Activated naive CD4-positive, alpha-beta T cell treated with anti-CD3 and anti-CD28 coated beads, Interleukin-2, amount 10 ng/mL, durations not matched to agents 7 days and 5 days (primary cell): ENCODE results near the gene VTN.

ENCODE experiments used
- CTCF ChIA-PET: fragments of 350-600 bp; sonication (Branson Sonifier 250); formaldehyde crosslinking; loops from one replicate; lab custom pipeline; 2021; ENCODE audit warnings: antibody characterized with exemption; lab: Charles Lee
- DNase-seq: peaks from one replicate; pipeline ENCODE4 v3.0.0-alpha.2; 2020
- H3K27ac Mint-ChIP-seq: one replicate; pipeline ENCODE4 v1.8.0; 2021; ENCODE audit warnings: mild to moderate bottlenecking, moderate library complexity, mixed read lengths
- H3K27me3 Mint-ChIP-seq: one replicate; pipeline ENCODE4 v1.8.0; 2021; ENCODE audit warnings: mild to moderate bottlenecking, mixed read lengths
- H3K36me3 Mint-ChIP-seq: one replicate; pipeline ENCODE4 v1.8.0; 2021; ENCODE audit warnings: mixed read lengths
- H3K4me1 Mint-ChIP-seq: one replicate; pipeline ENCODE4 v1.8.0; 2021; ENCODE audit warnings: mixed read lengths
- H3K4me3 Mint-ChIP-seq: one replicate; pipeline ENCODE4 v1.8.0; 2021; ENCODE audit warnings: mild to moderate bottlenecking, moderate library complexity, mixed read lengths
- H3K9me3 Mint-ChIP-seq: one replicate; pipeline ENCODE4 v1.8.0; 2021; ENCODE audit warnings: mixed read lengths

The VTN gene

DNA sequence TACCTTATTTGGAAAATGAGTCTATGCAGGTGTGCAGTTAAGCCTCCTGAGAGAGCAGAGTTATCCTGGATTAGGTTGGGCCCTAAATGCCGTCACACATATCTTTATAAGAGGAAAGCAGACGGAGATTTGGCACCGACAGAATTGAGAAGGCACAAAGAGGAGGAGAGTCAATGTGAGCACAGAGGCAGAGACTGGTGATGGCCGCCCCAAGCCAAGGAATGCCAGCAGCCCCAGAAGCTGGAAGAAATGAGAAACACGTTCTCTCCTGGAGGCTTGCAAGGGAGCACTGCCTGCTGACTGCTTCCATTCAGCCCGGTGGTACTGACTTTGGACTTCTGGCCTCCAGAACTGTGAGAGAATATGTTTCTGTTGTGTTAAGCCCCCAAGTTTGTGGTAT lies 32.7 kb upstream of the VTN start:
- Mint-ChIP-seq H3K9me3 (no peaks in the 10 kb centered on the region), H3K36me3 (no peaks in the 10 kb centered on the region)

DNA sequence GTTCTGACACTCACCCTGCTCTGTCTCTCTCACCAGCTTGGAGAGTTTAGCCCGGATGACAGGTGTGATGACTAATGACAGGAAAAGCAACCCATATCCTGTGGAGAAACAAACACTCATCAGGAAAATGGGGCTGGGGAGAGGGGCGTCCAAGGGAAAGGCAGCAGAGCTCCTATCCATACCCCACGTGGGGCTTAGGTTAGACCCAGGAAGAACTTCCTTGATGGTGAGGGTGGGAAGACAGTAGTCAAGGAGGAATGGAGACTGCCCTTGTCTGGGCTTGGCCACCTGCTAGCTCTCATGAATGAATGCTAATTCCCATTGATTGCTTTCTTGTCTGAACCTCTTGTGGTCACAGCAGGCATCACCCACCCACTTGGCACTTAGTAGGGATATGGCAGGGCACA lies 32.1 kb upstream of the VTN start:
- Mint-ChIP-seq H3K27ac (no peak overlapping the region), H3K4me3 (no peak overlapping the region), H3K36me3 (no peaks in the 10 kb centered on the region), H3K27me3 (peaks cover 24% of the 10 kb centered on the region), H3K9me3 (no peaks in the 10 kb centered on the region), H3K4me1 (peaks cover 12% of the 10 kb centered on the region)
- DNase-seq = no peak
- CTCF ChIA-PET = interaction anchor here (0.9 to 1.2 kb wide), 2 partner anchors 14 to 19 kb away, joined by 3 to 6 read pairs; no protein-coding TSS in a partner anchor

More for the DNA sequence above, 32.7 kb upstream of the VTN start:
- H3K4me3 Mint-ChIP-seq = no peak overlapping the region
- CTCF ChIA-PET = interaction anchor here (0.9 kb wide), 1 partner anchor 19 kb away, joined by 3 read pairs; no protein-coding TSS in a partner anchor
- H3K27me3 Mint-ChIP-seq = peaks cover 30% of the 10 kb centered on the region
- DNase-seq = no peak
- no peak overlapping the region for H3K27ac Mint-ChIP-seq
- H3K4me1 Mint-ChIP-seq = peaks cover 12% of the 10 kb centered on the region

DNA sequence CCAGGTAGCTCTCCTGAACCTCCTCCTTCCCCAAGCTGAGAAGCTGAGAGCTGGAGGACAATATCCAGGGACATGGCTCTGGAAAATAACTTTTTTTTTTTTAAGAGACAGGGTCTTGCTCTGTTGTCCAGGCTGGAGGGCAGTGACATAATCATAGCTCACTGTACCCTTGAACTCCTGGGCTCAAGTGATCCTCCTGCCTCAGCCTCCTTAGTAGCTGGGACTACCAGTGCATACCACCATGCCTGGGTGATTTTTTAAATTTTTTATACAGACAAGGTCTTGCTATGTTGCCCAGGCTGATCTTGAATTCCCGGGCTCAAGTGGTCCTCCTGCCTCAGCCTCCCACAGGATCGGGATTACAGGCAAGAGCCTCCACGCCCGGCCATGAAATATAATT lies 29.7 kb upstream of the VTN start:
- Mint-ChIP-seq H3K9me3 (no peaks in the 10 kb centered on the region), H3K4me3 (no peak overlapping the region), H3K27ac (no peak overlapping the region), H3K27me3 (peaks cover 6% of the 10 kb centered on the region), H3K4me1 (peaks cover 4% of the 10 kb centered on the region), H3K36me3 (peaks cover 3% of the 10 kb centered on the region)
- CTCF ChIA-PET = interaction anchor here (2.0 kb wide), 1 partner anchor 16 kb away, joined by 5 read pairs; no protein-coding TSS in a partner anchor
- no peak for DNase-seq

DNA sequence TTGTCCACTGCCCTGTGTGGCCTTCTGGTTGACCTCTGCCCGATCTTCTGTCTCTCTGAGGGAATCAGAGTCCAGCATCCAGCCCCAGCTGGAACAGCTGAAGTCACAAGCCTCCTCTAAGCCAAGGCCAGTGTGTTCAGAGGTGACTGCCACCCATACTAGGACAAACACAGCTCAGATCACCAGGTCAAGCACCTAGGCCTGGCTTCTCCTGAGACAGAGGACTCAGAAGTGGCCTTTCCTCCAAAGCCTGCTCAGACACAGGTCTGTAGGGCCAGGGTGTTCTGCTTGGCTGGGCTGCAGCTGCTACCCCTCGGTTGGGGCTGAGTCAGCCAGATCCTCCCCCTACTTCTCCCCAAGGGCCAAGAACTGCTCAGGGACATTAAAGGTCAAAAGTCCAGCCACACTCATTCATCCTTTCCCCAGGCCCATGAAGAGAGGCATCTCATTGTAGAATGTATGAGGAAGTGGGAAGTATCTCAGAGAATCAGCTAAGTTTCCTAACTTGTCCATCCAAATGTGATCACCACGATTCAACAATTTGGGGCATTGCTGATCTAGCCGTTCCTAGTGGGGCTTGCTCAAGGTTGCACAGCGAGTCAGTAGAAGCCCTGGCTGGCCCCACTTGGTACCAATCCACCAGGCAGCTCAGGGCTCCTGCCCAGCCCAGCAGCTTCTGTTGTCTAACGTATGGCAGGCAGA lies 28.3 kb upstream of the VTN start:
- Mint-ChIP-seq H3K27me3 (no peaks in the 10 kb centered on the region), H3K36me3 (peaks cover 8% of the 10 kb centered on the region), H3K9me3 (no peaks in the 10 kb centered on the region), H3K27ac (no peak overlapping the region), H3K4me3 (no peak overlapping the region), H3K4me1 (peaks cover 4% of the 10 kb centered on the region)
- DNase-seq = no peak
- CTCF ChIA-PET = interaction anchor here (1.2 to 2.0 kb wide), 2 partner anchors 18 to 96 kb away, joined by 3 to 5 read pairs; no protein-coding TSS in a partner anchor

DNA sequence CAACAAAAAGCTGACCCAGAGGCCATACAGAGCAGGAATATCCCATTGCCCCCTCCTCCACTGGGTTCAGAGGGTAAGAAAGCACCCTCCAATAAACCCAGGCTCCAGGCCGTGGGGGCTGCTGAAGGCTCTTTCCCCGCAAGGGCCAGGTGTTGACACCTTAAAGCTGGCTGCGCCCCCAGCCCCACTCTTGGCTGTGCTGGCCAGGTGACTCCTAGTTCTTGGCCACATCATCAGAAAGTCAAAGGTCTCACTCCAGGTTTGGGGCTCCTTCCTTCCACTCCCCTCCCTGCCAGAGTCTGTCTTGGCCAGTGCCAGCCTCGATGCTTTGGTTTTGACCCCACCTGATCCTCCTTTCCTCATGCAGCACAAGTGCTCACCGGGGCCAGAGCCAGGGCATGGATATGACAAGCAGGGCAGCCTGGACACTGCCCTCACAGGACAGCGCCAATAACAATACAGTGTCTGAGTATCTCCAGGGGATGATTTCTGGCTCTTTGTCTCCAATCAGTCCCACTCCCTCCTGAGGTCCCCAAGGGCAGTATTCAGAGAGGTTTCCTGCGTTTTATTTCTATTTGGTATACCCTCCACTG lies 27.7 kb upstream of the VTN start:
- Mint-ChIP-seq H3K4me3 (no peak overlapping the region), H3K9me3 (no peaks in the 10 kb centered on the region), H3K36me3 (peaks cover 8% of the 10 kb centered on the region), H3K27ac (peak overlapping the region; percentile 61), H3K4me1 (peaks cover 4% of the 10 kb centered on the region), H3K27me3 (no peaks in the 10 kb centered on the region)
- CTCF ChIA-PET = interaction anchor here (1.2 to 2.0 kb wide), 2 partner anchors 18 to 97 kb away, joined by 3 to 5 read pairs; no protein-coding TSS in a partner anchor
- DNase-seq = no peak

DNA sequence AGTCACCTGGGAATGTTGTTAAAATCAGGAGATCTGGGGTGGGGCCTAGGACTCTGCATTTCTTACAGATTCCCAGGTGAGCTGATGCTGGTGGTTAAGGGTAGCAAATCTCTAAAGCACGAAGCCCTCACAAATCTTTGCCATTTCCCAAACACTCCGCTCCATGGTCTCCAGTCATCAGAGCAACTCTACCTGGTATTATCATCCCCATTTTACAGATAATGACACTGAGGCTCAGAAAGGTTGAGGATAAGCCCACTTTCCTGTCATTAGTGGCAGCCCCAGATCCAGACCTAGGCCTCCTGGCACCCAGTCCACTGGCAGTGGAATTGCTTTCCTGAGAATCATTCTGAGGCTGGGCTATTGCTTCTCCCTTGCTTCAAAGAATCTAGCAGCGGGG lies 27.2 kb upstream of the VTN start:
- Mint-ChIP-seq H3K36me3 (peaks cover 8% of the 10 kb centered on the region), H3K9me3 (no peaks in the 10 kb centered on the region), H3K27me3 (no peaks in the 10 kb centered on the region), H3K4me3 (no peak overlapping the region), H3K4me1 (peaks cover 4% of the 10 kb centered on the region), H3K27ac (no peak overlapping the region)
- no peak for DNase-seq
- CTCF ChIA-PET = interaction anchor here (1.2 kb wide), 1 partner anchor 10 kb away, joined by 3 read pairs; no protein-coding TSS in a partner anchor

DNA sequence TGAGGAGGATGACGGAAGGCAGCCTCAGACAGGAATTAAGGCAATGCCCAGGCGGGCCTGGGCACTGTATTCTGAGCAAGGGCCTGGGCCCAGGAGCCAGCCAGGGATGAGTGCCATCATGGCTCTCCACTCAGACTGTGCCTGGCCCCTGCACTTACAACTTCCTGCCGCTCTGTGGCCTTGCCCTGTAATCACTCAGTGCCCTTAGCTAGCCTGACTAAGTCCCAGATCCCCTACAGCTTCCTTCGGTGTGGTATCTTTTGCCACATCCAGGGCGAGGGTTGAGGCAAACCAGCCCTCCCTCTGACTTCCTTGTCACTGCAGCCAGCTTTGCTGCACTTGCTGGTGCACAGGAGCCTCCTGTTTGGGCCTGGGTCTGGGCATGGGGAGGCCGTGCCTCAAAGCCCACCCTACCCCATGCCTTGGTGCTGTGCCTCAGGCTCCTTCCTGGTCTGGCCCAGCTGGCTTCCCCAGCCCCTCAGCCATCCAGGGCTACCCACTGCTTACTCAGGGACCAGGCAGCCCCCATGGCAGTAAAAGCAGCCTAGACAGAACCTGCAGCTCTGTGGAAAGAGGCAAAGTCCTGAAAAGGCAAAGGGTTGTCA lies 26.6 kb upstream of the VTN start:
- CTCF ChIA-PET = interaction anchor here (1.2 kb wide), 2 partner anchors 11 to 20 kb away, joined by 3 read pairs; no protein-coding TSS in a partner anchor
- H3K27me3 Mint-ChIP-seq = no peaks in the 10 kb centered on the region

DNA sequence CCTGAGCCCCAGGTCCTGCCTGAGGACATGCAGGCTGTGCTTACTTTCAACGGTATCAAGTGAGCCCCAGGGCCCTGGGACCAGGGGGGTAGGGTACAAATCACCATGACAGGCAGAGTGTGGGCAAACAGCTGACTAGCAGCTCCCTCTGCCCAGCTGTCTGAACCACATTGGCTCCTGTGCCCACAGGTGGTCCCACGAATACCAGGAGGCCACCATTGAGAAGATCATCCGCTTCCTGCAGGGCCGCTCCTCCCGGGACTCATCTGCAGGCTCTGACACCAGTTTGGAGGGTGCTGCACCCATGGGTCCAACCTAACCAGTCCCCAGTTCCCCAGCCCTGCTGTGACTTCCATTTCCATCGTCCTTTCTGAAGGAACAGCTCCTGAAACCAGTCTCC lies 25.9 kb upstream of the VTN start:
- Mint-ChIP-seq H3K27me3 (no peaks in the 10 kb centered on the region), H3K4me3 (no peak overlapping the region), H3K27ac (no peak overlapping the region), H3K4me1 (no peaks in the 10 kb centered on the region), H3K9me3 (no peaks in the 10 kb centered on the region), H3K36me3 (peaks cover 13% of the 10 kb centered on the region)
- no peak for DNase-seq
- CTCF ChIA-PET = interaction anchor here (1.2 kb wide), 1 partner anchor 21 kb away, joined by 3 read pairs; no protein-coding TSS in a partner anchor

More for the DNA sequence above, 26.6 kb upstream of the VTN start:
- Mint-ChIP-seq H3K4me1 (no peaks in the 10 kb centered on the region), H3K4me3 (no peak overlapping the region), H3K27ac (no peak overlapping the region), H3K36me3 (peaks cover 8% of the 10 kb centered on the region), H3K9me3 (no peaks in the 10 kb centered on the region)
- no peak for DNase-seq

DNA sequence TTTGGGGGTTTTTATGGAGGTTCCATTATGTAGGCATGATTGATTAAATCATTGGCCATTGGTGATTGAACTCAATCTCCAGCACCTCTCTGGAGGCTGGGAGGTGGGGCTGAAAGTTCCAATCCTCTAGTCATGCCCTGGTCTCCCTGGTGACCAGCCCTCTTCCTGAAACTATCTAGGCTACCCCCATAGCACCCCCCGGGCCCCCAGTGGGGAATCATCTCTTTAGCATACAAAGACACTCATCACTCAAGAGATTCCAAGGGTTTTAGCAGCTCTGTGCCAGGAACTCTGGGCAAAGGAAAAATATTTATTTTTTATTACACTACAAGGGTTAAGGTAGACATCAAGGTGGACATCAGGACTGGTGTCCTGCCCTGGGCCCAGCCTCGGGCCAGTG lies 25.3 kb upstream of the VTN start:
- no peak for DNase-seq
- Mint-ChIP-seq H3K4me3 (no peak overlapping the region), H3K4me1 (no peaks in the 10 kb centered on the region), H3K36me3 (peaks cover 17% of the 10 kb centered on the region), H3K27me3 (no peaks in the 10 kb centered on the region), H3K9me3 (no peaks in the 10 kb centered on the region), H3K27ac (no peak overlapping the region)
- CTCF ChIA-PET = interaction anchor here (1.1 to 1.2 kb wide), 2 partner anchors 9 to 21 kb away, joined by 3 to 6 read pairs; no protein-coding TSS in a partner anchor

DNA sequence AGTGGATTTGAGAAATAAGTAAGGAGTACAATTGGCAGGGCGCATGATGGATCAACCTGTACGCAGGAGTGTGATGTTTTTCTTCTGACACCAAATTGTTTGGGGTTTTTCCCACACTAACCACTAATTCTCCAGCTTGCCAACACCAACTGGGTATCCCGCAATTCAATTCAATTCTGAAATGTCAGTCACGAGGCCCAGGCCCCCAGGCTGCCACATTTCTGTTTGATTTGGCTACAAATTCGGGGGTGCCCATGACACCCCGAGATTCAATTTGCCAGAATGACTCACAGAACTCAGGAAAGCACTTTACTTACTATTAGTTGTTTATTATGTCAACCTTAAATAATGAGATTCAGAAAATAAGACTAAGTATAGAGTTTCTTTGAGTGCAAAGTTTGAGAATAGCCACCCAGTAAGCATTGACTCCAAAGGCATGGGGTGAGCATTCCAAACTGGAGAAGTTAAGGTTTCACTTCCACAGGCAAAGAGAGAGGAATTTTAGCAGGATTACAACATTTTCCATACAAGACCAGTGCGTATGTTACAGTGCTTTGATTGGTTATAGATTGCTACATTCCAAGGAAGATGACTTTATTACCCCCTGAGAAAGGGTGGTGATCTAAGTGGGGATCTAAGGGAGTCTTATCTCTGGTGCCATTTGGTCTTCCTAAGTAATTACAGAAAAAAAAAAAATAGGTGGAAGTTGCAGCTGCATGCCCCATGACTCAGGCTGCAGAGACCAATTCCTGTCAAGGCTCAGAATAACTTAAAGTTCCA lies 24.4 kb upstream of the VTN start:
- no peak for DNase-seq
- H3K27ac Mint-ChIP-seq = no peak overlapping the region

DNA sequence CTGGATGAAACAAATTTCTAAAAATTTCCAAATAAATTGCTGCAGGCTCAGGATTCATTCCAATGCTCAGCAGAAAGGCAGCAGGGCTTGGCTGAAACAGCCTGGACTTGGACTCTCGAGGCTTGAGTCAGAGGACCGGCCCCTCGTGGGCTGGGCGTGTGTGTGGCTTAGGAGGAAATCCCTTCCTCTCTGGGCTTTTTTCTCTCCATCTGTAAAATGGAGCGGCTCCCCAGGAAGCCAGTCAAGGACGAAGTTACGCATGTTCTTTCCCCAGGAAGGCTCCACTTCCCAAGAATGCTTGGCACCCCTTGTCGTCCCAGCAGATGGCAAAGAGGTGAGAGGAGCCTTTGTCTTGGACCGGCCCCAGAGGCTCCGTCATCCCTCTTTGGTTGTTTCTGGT lies 22.4 kb upstream of the VTN start:
- H3K9me3 Mint-ChIP-seq = no peaks in the 10 kb centered on the region
- no peaks in the 10 kb centered on the region for H3K4me1 Mint-ChIP-seq
- H3K27ac Mint-ChIP-seq = no peak overlapping the region
- peaks cover 34% of the 10 kb centered on the region for H3K36me3 Mint-ChIP-seq
- no peak for DNase-seq
- CTCF ChIA-PET = no interaction called here
- no peaks in the 10 kb centered on the region for H3K27me3 Mint-ChIP-seq
- H3K4me3 Mint-ChIP-seq = no peak overlapping the region

More for the DNA sequence above, 24.4 kb upstream of the VTN start:
- Mint-ChIP-seq H3K9me3 (no peaks in the 10 kb centered on the region), H3K27me3 (no peaks in the 10 kb centered on the region), H3K36me3 (peaks cover 24% of the 10 kb centered on the region), H3K4me3 (no peak overlapping the region), H3K4me1 (no peaks in the 10 kb centered on the region)
- CTCF ChIA-PET = interaction anchor here (1.1 kb wide), 1 partner anchor 8 kb away, joined by 6 read pairs; no protein-coding TSS in a partner anchor

DNA sequence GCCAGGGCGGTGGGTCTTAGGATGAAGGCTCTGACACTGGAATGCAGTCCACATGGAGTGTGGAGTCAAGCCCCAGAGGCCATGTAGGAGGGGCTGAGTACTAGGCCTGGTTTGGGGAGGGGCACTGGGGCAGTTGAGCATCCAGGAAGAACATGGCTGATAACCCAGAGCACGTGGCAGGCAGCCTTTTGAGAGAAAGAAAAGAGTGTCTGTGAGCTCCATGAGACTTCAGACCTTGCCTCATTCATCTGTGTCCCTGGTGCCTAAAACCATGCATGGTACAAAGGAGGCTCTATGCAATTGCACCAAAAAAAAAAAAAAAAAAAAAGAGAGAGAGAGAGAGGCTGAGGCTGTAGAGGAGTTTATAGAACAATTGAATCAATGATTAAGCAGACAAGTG lies 21.3 kb upstream of the VTN start:
- DNase-seq = no peak
- Mint-ChIP-seq H3K27me3 (no peaks in the 10 kb centered on the region), H3K4me3 (no peak overlapping the region), H3K27ac (no peak overlapping the region), H3K9me3 (no peaks in the 10 kb centered on the region), H3K4me1 (no peaks in the 10 kb centered on the region), H3K36me3 (peaks cover 35% of the 10 kb centered on the region)
- CTCF ChIA-PET = no interaction called here

DNA sequence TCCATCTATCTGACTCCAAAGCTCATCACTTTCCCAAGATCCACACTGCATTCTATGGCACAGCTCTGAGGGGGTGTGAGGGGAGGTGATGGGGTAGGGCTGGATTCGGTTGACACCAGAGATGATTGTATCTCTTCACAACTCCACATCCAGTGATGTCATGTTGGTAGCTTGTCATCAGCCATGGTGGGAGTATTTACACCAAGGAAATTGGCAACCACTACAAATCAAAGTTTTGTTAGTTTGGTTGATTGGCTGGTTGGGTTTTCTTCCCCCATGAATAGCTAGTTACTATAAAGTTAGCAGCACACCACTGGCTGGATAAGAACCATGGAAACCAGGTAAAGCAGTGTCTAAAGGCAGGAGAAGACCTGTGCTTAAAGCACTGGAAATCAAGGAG lies 20.9 kb upstream of the VTN start:
- Mint-ChIP-seq H3K27me3 (no peaks in the 10 kb centered on the region), H3K36me3 (peaks cover 35% of the 10 kb centered on the region), H3K4me3 (no peak overlapping the region), H3K4me1 (peaks cover 2% of the 10 kb centered on the region), H3K27ac (no peak overlapping the region), H3K9me3 (no peaks in the 10 kb centered on the region)
- no peak for DNase-seq
- CTCF ChIA-PET = no interaction called here

DNA sequence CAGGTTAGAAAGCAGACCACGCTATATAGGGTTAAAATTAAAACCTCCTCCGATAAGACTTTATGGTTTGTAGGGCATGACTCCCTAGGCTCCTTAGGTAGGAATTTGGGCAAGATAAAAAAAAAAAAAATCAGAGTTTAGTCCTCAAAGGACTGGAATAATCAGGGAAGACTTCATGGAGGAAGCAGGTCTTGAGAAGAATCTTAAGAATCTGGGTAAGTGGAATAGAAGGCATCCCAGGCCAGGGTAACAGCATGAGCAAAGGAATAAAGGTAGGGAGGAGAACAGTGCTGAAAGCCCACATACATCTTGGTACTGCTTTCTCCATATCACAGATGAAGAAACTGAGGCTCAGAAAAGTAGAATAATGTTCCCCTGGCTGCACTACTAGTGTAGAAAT lies 20.5 kb upstream of the VTN start:
- Mint-ChIP-seq H3K36me3 (peaks cover 32% of the 10 kb centered on the region), H3K27me3 (no peaks in the 10 kb centered on the region), H3K4me3 (no peak overlapping the region), H3K27ac (no peak overlapping the region), H3K9me3 (no peaks in the 10 kb centered on the region), H3K4me1 (peaks cover 6% of the 10 kb centered on the region)
- CTCF ChIA-PET = no interaction called here
- no peak for DNase-seq
